SK-N-SH treated with all-trans-retinoic acid at 6 μM for 48 hours (cell line): Measurements from ENCODE around the gene SH3TC1.

Experiments
- RARB ChIP-seq: fragments of 250-450 bp; sonication (Bioruptor Pico); IDR thresholded peaks from 2 replicates; pipeline ENCODE4 v1.8.0; 2021; ENCODE audit warnings: mild to moderate bottlenecking, moderate library complexity
- SNAI2 ChIP-seq: fragments of 250-450 bp; sonication (Bioruptor Pico); IDR thresholded peaks from 2 replicates; pipeline ENCODE4 v1.5.0; 2020; ENCODE audit warnings: mild to moderate bottlenecking, moderate library complexity
- ZNF70 ChIP-seq: fragments of 450-650 bp; formaldehyde crosslinking; IDR thresholded peaks from 2 replicates; pipeline ENCODE4 v1.5.0; 2020; ENCODE audit warnings: mild to moderate bottlenecking, moderate library complexity

GRCh38 chr4:8241211-8241779, 42.2 kb downstream of the SH3TC1 start:
- TF ChIP-seq SNAI2 (CRISPR knock-in tag) (no peak), ZNF70 (no peak), RARB (CRISPR knock-in tag) (no peak)
